Adipocyte (in vitro differentiated cells): ENCODE measurements around the gene DLGAP1.
"Not testable (repeated sequence)": the region's sequence is repeated elsewhere in the genome, so short reads cannot be mapped to it uniquely, and the experiment has no call there.

Experiments used
- DNase-seq: peaks from one replicate; pipeline ENCODE4 v3.0.0-alpha.2; 2015; ENCODE audit warnings: low read depth
- H3K27me3 ChIP-seq: replicated peaks from 2 replicates; pipeline ENCODE4 v1.7.0; 2013; ENCODE audit warnings: mild to moderate bottlenecking, low read length, moderate library complexity; ENCODE audit not compliant: control insufficient read depth, insufficient read depth
- H3K36me3 ChIP-seq: 2 replicates; pipeline ENCODE4 v1.7.0; 2013; ENCODE audit warnings: low read length, mild to moderate bottlenecking, moderate library complexity; ENCODE audit not compliant: control insufficient read depth, insufficient read depth, severe bottlenecking
- H3K4me1 ChIP-seq: 2 replicates; pipeline ENCODE4 v1.7.0; 2013; ENCODE audit warnings: mild to moderate bottlenecking, low read length, moderate library complexity; ENCODE audit not compliant: control insufficient read depth, insufficient read depth
- H3K4me3 ChIP-seq: 2 replicates; pipeline ENCODE4 v1.7.0; 2013; ENCODE audit warnings: mild to moderate bottlenecking, low read length, moderate library complexity
- H3K9ac ChIP-seq: 2 replicates; pipeline ENCODE4 v1.7.0; 2013; ENCODE audit warnings: mild to moderate bottlenecking, low read length, moderate library complexity
- H3K9me3 ChIP-seq: 2 replicates; pipeline ENCODE4 v1.7.0; 2013; ENCODE audit warnings: mild to moderate bottlenecking, low read length, moderate library complexity; ENCODE audit not compliant: control insufficient read depth

DLGAP1 gene

DNA sequence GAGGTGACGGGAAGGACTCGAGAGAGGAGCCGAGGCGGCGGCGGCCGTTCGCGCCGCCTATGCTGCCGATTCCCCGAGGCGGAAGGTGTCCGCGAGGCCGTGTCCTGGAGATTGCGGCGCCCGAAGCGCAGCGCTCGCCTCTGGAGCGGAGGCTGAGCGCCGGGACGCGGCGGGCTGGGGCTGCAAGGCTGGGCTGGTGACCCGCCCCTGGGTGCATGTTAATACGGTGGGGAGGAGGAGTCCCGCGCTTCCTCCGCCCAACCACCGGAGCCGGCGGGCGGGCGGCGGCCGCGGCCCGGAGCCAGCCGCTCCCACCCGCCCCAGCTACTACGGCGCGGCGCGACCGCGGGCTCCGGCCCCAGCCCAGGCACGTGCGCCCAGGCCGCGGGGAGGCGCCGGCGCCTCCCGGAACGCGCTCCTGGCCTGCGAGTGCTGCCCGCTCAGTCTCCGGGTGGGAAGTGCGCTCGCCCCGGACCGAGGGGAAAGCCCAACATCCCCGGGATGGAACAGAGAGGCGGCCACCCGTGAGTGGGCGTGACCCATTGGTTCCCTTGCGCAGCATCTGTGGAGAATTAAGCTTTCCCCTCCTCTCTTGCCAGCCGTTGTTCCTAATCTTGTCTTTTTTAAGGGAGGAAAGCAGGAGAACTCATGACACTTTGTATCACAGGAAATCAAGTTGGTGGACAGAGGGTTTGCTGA is at the start of gene DLGAP1:
Gene DLGAP1, minus strand, starts transcription at position 195 of the 699 bp plus-strand sequence.
- no peak for DNase-seq
- Histone ChIP-seq H3K4me3 (peak within 1 kb of the TSS; percentile 65), H3K4me1 (peaks cover 2% of the 10 kb centered on the region), H3K27me3 (peaks cover 51% of the 10 kb centered on the region), H3K9me3 (no peaks in the 10 kb centered on the region), H3K36me3 (no peaks in the 10 kb centered on the region), H3K9ac (no peak within 1 kb of the TSS)

DNA sequence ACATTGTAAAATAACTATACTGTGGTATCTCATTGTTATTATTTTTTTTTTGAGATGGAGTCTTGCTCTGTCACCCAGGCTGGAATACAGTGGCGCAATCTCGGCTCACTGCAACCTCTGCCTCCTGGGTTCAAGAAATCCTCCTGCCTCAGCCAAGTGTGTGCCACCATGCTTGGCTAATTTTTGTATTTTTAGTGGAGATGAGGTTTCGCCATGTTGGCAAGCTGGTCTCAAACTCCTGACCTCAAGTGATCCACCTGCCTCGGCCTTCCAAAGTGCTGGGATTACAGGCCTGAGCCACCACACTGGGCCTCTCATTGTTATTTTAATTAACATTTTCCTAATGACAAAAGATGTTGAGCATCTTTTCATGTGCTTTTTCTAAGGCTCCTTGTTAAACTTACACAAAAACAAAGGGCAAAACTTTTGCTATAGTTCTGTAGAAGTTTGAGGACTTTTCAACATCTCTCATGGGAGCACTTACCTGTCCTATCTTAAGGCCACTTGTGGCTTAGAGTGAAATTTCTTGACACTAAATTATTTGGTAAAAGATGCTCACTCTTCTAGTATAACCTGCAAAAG is 39.7 kb upstream of the DLGAP1 start:
- not testable (repeated sequence) for H3K36me3 ChIP-seq, H3K4me1 ChIP-seq, H3K9me3 ChIP-seq, H3K9ac ChIP-seq, DNase-seq, H3K27me3 ChIP-seq, H3K4me3 ChIP-seq

DNA sequence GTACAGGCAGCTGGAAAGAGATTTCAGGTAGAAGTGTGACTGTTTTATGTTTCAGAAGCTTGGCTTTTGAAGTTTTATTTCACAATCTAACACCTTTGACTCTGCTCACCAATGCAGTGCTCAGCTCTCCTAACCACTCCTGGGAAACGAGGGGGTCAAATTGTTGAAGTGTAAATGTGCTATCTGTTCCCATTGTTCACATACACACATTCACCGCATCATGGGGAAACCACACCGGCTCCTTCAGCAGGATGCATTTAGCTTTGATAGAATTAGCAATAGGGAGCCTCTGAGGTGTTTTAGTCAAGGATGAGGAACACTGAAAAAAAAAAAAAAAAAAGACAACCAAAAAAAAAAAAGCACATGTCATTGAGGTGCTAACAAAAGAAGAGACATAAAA is 13.4 kb upstream of the DLGAP1 start:
- no peaks in the 10 kb centered on the region for H3K9me3 ChIP-seq
- H3K36me3 ChIP-seq: no peaks in the 10 kb centered on the region
- H3K4me1 ChIP-seq: no peaks in the 10 kb centered on the region
- H3K4me3 ChIP-seq: no peak overlapping the region
- no peak for DNase-seq
- no peak overlapping the region for H3K9ac ChIP-seq
- H3K27me3 ChIP-seq: no peaks in the 10 kb centered on the region

DNA sequence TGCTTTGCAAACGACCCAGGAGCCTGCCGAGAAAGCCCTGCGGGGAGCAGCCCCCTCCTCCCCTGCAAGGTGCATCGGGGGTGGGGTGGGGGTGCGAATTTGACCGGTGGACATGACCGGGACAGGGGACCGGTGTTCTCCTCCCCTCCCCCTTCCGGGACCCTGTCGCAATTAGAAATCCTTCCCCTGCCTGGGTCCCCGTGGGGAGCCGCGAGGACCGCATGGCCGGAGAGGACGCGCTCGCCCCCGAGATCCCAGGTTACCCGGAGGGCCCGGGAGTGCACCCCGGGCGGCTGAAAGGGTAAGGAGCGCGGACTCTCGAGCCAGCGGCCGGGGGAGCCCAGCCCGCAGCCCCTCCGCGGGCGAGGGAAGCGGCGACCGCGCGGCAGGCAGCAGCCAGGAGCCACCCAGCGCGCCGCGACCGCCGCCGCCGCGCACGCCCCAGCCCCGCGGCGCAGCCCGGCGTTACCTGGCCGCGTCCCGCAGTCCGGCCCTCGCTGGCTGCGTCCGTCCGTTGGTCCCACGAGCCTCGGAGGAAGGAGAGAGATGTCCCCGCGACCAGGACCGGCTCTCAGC is 482 bp downstream of the DLGAP1 start:
- no peaks in the 10 kb centered on the region for H3K36me3 ChIP-seq
- H3K4me1 ChIP-seq: peaks cover 2% of the 10 kb centered on the region
- no peak for DNase-seq
- H3K9me3 ChIP-seq: no peaks in the 10 kb centered on the region
- H3K27me3 ChIP-seq: peaks cover 52% of the 10 kb centered on the region
- no peak overlapping the region for H3K9ac ChIP-seq
- peak overlapping the region; percentile 65 for H3K4me3 ChIP-seq

DNA sequence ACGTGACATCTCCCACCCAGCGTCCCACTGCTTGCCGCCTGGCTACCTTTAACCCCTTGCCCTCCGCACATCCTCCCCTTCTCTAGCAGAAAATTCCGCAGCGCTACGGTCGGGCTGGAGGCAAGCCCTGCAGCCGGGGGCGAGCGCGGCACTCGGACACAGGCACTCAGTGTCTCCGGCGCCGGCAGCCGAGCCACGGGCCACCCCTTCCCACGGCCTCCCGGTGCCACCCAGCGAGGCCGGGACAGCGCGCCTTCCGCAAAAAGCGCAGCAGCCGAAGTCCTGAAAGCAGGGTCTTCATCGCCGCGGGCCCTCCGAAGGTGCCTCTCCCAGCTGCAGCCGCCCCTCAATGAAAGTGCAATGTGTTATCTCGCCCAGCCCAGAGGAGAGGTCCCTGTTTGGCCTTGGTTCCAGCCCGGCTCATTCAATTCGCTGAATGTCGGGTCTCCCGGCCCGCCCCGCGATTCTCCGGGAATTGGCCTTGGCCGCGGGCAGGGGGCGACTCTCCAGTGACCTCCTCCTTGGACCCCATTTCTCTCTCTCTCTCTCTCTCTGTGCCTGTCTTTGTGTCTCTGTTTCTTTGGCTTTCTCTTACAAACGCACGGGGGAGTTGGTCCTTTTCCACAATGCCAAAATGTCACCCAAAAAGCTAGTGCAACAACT is 1.1 kb downstream of the DLGAP1 start:
- peaks cover 2% of the 10 kb centered on the region for H3K4me1 ChIP-seq
- H3K9ac ChIP-seq: no peak overlapping the region
- H3K27me3 ChIP-seq: peaks cover 52% of the 10 kb centered on the region
- H3K9me3 ChIP-seq: no peaks in the 10 kb centered on the region
- no peaks in the 10 kb centered on the region for H3K36me3 ChIP-seq
- no peak overlapping the region for H3K4me3 ChIP-seq
- DNase-seq: no peak

DNA sequence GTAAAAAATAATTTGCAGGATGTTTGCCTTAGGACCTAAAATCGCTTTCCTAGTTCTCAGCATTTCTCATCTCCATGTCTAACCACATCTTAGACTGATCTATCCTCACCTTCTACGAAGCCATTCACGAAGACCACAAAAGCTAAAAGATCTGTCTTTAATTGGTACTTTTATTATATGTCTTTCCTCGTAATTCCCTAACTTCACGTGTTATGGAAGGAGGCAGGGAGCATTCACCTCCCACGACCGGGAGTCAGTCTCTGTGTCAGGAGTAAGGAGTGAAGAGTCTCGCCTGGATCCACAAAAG is 1.6 kb downstream of the DLGAP1 start:
- Histone ChIP-seq H3K9ac (no peak overlapping the region), H3K27me3 (peaks cover 54% of the 10 kb centered on the region), H3K36me3 (no peaks in the 10 kb centered on the region), H3K4me3 (no peak overlapping the region), H3K4me1 (peaks cover 2% of the 10 kb centered on the region), H3K9me3 (no peaks in the 10 kb centered on the region)
- DNase-seq: no peak

DNA sequence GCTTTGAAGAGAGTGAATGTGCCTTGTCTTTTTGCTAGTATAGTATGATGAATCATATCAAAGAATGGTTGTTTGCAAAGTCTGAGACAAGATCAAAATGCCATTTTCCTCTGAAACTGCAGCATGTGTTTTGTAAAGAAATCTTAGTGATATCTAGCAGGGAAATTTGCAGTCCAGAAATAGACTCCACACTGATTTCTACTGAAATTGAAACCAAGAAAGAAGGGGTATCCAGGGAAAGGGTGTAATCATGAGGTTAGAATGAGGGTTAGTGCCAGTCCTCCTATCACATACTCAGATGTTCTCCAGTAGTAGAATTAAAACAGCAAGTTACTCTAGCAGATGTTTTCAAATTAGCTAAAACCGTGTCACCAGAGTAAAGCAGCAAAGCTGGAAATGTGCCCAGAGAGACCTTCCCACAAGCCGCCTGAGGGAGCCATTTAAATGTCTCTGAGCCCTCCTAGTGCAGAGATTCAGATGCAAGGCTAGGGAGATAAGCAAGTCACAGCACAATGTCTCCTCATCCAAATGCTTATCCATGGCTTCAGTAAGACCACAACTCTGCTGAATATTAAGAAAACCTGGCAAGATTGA is 4.9 kb downstream of the DLGAP1 start:
- Histone ChIP-seq H3K36me3 (no peaks in the 10 kb centered on the region), H3K4me1 (no peaks in the 10 kb centered on the region), H3K9ac (no peak overlapping the region), H3K27me3 (peaks cover 45% of the 10 kb centered on the region), H3K4me3 (no peak overlapping the region), H3K9me3 (no peaks in the 10 kb centered on the region)
- DNase-seq: no peak

DNA sequence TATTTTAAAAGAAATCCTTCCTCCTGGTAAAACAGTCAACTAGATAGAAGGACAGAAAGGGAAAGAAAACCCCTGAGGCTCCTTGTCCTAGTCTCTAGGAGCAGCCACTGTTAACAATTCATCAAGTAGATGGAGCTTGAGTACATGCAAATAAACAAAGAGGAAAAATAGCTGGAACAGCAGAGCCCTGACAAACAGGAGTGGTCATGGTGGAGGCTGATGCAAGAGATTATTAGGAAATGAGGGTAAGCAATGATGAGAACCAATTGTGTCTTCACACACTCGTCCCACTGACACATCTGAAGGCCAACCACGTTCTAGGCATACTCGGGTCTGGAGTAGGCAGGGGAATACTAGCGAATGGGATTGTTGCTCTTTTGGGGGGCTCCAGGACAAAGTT is 9.2 kb downstream of the DLGAP1 start:
- Histone ChIP-seq H3K9ac (no peak overlapping the region), H3K4me1 (no peaks in the 10 kb centered on the region), H3K36me3 (no peaks in the 10 kb centered on the region), H3K4me3 (no peak overlapping the region), H3K27me3 (peaks cover 16% of the 10 kb centered on the region), H3K9me3 (no peaks in the 10 kb centered on the region)
- DNase-seq: no peak

DNA sequence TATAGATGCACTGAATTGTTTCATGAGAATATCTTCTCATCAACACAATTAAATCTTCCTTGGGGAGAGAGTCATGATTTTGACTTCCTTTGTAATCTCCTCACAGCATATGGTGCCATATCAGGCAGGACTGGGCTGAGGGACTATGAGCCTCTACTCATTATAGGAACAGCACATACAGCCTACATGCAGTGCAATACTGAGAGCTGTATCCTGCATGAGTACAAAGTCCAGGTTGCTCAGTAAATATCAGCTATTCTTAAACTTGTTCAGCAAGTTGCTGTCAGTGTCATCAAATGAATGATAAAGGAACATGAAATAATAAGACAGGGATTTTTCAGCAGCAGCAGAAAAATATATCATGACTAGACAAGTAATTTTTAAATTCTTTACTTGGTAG is 10.8 kb downstream of the DLGAP1 start:
- Histone ChIP-seq H3K27me3 (peaks cover 8% of the 10 kb centered on the region), H3K9ac (no peak overlapping the region), H3K9me3 (no peaks in the 10 kb centered on the region), H3K36me3 (no peaks in the 10 kb centered on the region), H3K4me3 (no peak overlapping the region), H3K4me1 (no peaks in the 10 kb centered on the region)
- DNase-seq: no peak

DNA sequence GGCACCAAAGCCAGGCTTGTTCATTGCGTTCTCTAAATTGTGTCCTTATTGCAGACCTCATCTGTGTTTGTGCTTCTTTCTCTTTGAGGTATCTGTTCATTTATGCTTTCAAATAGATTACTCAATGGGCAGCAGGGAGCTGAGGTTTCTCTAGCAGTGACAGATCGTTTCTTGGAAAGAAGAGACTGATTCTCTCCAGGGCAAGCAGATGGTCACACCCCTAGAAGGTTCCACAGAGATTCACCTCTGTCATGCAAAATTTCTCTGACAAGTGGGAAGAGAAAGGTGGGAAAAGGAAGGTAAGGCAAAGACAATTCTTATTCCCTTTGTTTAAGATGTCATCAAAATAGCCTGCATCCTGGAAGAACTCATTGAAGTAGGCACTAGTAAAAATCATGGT is 14.0 kb downstream of the DLGAP1 start:
- DNase-seq: no peak
- Histone ChIP-seq H3K36me3 (no peaks in the 10 kb centered on the region), H3K27me3 (peaks cover 3% of the 10 kb centered on the region), H3K9ac (no peak overlapping the region), H3K9me3 (no peaks in the 10 kb centered on the region), H3K4me3 (no peak overlapping the region), H3K4me1 (no peaks in the 10 kb centered on the region)

DNA sequence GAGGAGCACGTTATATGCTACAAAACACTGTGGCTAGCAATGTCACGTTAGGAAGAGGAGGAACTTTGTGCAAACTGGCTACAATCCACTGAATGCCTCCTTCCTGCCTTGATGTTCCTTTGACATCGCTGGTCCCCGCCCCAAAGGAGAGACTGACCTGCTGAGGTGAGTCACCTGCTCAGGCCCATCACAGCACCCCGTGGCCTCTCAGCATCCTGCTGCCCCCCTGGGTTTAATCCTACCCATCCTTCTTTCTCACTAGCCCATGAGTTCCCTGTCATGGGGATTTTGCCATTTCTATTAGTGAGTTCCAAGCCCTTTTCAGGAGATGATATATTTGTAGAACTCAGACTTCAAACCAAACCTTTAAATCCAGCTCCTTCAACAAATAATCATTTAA is 16.2 kb downstream of the DLGAP1 start:
- H3K27me3 ChIP-seq: peaks cover 1% of the 10 kb centered on the region
- no peaks in the 10 kb centered on the region for H3K4me1 ChIP-seq
- no peaks in the 10 kb centered on the region for H3K36me3 ChIP-seq
- DNase-seq: no peak
- no peak overlapping the region for H3K4me3 ChIP-seq
- no peaks in the 10 kb centered on the region for H3K9me3 ChIP-seq
- H3K9ac ChIP-seq: no peak overlapping the region
